Measurements from ENCODE around the gene NUCB1. TPM values are rescaled to one million over a fixed set of nuclear protein-coding genes. Genes with fewer than 3 reads are reported as not detected.

The NUCB1 gene
- total and polyA plus RNA-seq, 9 of the 15 experiments (the other 6 are each of a cell fraction or from before 2014, with no cell fraction given), result 3.1 to 153 (median 71.7) TPM

GRCh38 chr19:48933382-48933932, 33.3 kb downstream of the NUCB1 start, which contains the start of gene DHDH (continued):
- TF ChIP-seq, protein P1, sequence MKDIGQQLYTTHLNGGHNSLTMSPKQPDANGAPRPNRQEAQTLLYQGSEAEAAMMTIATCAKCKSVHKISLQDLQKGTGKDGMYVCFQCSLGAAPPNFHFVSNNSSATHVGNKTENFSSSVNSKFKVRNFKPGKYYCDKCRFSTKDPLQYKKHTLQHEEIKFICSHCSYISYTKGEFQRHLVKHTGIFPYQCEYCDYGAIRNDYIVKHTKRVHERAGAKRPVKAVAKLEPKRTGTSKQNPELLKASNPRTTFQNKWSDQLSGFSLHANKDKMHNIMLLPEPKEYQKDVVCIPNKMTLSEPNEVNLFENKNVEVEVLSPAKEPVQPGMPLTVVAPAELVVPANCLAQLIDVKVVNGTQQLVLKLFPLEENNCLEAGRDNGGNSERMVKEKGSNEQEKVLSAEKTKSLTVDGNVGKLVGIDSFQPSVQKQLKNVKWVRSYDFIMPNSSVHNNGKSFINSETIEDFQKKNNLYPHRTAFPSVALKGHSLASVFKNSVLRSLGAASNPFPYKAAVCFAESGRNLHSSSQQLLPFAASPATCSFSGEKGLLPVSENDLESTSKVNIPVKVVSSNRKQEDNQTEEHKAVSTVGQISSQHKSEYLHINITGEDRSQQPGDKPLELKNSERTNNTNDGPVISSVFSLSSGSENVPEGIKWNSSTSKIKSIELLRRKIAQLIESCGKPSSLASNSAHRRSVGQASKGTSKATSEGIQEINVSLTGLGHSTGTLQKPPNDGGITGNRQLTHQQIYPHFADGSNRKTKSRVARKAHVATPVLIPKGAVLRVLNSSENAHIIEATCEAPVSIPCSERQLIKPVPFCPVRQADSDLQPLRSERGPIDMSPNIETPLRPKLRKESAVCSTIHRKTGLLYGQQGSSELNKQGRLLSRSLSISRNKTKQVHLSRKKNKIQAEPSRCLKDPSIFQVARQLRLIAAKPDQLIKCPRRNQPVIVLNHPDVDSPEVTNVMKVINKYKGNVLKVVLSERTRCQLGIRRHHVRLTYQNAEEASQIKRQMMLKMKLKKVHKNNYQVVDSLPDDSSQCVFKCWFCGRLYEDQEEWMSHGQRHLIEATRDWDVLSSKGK (CRISPR knock-in tag; IDR thresholded peaks at IDR 0.05), result no peak
- TF ChIP-seq HOXB6 (CRISPR knock-in tag; IDR thresholded peaks at IDR 0.05; ENCODE audit: borderline replicate concordance) (no peak), JUND (IDR thresholded peaks at IDR 0.05; ENCODE audit: borderline replicate concordance, low read depth, low read length) (peak; percentile 23), JUND (tag; IDR thresholded peaks at IDR 0.05; ENCODE audit: borderline replicate concordance, low read depth, low read length) (peak; percentile 22; the same call in 1 of the 3 replicates), ARID1B (IDR thresholded peaks at IDR 0.05) (no peak), BHLHE40 (IDR thresholded peaks at IDR 0.05; ENCODE audit: low read length) (no peak; the same call in 1 of the 2 replicates), ZBTB8A (IDR thresholded peaks at IDR 0.05; ENCODE audit: partially characterized antibody) (no peak), RBBP5 (IDR thresholded peaks at IDR 0.05; ENCODE audit: borderline replicate concordance, insufficient read depth, low read length, poor library complexity, severe bottlenecking) (peak; percentile 49), MYNN (IDR thresholded peaks at IDR 0.05) (no peak), MYNN (CRISPR knock-in tag; IDR thresholded peaks at IDR 0.05) (no peak), CCNT2 (IDR thresholded peaks at IDR 0.05; ENCODE audit: borderline replicate concordance, extremely low read depth, insufficient read length, low read depth, low read length) (peak; percentile 54), CREB1 (IDR thresholded peaks at IDR 0.05) (peak; percentile 37; the same call in 1 of the 2 replicates), CREB1 (CRISPR knock-in tag; IDR thresholded peaks at IDR 0.05) (peak; percentile 54; the same call in 1 of the 2 replicates), ARID2 (IDR thresholded peaks at IDR 0.05) (no peak), PCBP2 (IDR thresholded peaks at IDR 0.05; ENCODE audit: low read depth, low read length, poor library complexity, severe bottlenecking) (no peak), ZBTB17 (CRISPR knock-in tag; IDR thresholded peaks at IDR 0.05) (0 out of 2 replicates have a peak, but pooled peaks have one; percentile 53), HNRNPK (IDR thresholded peaks at IDR 0.05; ENCODE audit: low read depth, low read length, poor library complexity, severe bottlenecking) (no peak), SMAD4 (CRISPR knock-in tag; conservative IDR thresholded peaks at IDR 0.05) (peak; percentile 51), ZNF395 (CRISPR knock-in tag; IDR thresholded peaks at IDR 0.05) (peak; percentile 69; the same call in 1 of the 2 replicates)
- TF ChIP-seq, protein P2, sequence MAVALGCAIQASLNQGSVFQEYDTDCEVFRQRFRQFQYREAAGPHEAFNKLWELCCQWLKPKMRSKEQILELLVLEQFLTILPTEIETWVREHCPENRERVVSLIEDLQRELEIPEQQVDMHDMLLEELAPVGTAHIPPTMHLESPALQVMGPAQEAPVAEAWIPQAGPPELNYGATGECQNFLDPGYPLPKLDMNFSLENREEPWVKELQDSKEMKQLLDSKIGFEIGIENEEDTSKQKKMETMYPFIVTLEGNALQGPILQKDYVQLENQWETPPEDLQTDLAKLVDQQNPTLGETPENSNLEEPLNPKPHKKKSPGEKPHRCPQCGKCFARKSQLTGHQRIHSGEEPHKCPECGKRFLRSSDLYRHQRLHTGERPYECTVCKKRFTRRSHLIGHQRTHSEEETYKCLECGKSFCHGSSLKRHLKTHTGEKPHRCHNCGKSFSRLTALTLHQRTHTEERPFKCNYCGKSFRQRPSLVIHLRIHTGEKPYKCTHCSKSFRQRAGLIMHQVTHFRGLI (CRISPR knock-in tag; IDR thresholded peaks at IDR 0.05), result no peak
- TF ChIP-seq, protein P3, sequence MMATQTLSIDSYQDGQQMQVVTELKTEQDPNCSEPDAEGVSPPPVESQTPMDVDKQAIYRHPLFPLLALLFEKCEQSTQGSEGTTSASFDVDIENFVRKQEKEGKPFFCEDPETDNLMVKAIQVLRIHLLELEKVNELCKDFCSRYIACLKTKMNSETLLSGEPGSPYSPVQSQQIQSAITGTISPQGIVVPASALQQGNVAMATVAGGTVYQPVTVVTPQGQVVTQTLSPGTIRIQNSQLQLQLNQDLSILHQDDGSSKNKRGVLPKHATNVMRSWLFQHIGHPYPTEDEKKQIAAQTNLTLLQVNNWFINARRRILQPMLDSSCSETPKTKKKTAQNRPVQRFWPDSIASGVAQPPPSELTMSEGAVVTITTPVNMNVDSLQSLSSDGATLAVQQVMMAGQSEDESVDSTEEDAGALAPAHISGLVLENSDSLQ (IDR thresholded peaks at IDR 0.05), result peak; percentile 80
